ENCODE data around the gene GPC3. TPM values are rescaled to one million over a fixed set of nuclear protein-coding genes. Genes with fewer than 3 reads are reported as not detected.

The GPC3 gene
- total RNA-seq, 4 donors from 2014 or later, result 4.9 to 10.9 (median 9.2) TPM

- Histone ChIP-seq H3K27me3 (no peaks in the 10 kb centered on the region), H3K4me3 (no peak overlapping the region), H3K36me3 (no peaks in the 10 kb centered on the region), H3K9me3 (no peaks in the 10 kb centered on the region), H3K4me1 (no peaks in the 10 kb centered on the region), H3K27ac (no peak overlapping the region)
- no peak for DNase-seq (ENCODE audit: low spot score in 2 of 2)
- TF ChIP-seq POLR2A (IDR thresholded peaks at IDR 0.05) (no peak), EP300 (IDR thresholded peaks at IDR 0.05) (no peak), POLR2AphosphoS5 (IDR thresholded peaks at IDR 0.05) (no peak)
- TF ChIP-seq, protein P1, sequence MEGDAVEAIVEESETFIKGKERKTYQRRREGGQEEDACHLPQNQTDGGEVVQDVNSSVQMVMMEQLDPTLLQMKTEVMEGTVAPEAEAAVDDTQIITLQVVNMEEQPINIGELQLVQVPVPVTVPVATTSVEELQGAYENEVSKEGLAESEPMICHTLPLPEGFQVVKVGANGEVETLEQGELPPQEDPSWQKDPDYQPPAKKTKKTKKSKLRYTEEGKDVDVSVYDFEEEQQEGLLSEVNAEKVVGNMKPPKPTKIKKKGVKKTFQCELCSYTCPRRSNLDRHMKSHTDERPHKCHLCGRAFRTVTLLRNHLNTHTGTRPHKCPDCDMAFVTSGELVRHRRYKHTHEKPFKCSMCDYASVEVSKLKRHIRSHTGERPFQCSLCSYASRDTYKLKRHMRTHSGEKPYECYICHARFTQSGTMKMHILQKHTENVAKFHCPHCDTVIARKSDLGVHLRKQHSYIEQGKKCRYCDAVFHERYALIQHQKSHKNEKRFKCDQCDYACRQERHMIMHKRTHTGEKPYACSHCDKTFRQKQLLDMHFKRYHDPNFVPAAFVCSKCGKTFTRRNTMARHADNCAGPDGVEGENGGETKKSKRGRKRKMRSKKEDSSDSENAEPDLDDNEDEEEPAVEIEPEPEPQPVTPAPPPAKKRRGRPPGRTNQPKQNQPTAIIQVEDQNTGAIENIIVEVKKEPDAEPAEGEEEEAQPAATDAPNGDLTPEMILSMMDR (IDR thresholded peaks at IDR 0.05), result no peak
- 77% methylated on average over 4 of the region's 4 CpGs for WGBS
These were observed 104.4 kb downstream of the GPC3 start for GRCh38 chrX:133881007-133881406.

- no peaks in the 10 kb centered on the region for H3K9me3 ChIP-seq
These were observed 105.4 kb downstream of the GPC3 start for GRCh38 chrX:133880032-133880443.

GRCh38 chrX:133878710-133879109, 106.7 kb downstream of the GPC3 start:
- WGBS, result 73% methylated on average over 3 of the region's 3 CpGs
- Histone ChIP-seq H3K9me3 (no peaks in the 10 kb centered on the region), H3K36me3 (no peaks in the 10 kb centered on the region), H3K27ac (no peak overlapping the region), H3K27me3 (no peaks in the 10 kb centered on the region), H3K4me1 (no peaks in the 10 kb centered on the region), H3K4me3 (no peak overlapping the region)
- TF ChIP-seq POLR2A (IDR thresholded peaks at IDR 0.05) (no peak), EP300 (IDR thresholded peaks at IDR 0.05) (no peak), POLR2AphosphoS5 (IDR thresholded peaks at IDR 0.05) (no peak)
- TF ChIP-seq, protein P1 (IDR thresholded peaks at IDR 0.05), result no peak
- no peak for DNase-seq (ENCODE audit: low spot score in 2 of 2)

More at GRCh38 chrX:133880032-133880443, 105.4 kb downstream of the GPC3 start:
- Histone ChIP-seq H3K4me3 (no peak overlapping the region), H3K36me3 (no peaks in the 10 kb centered on the region), H3K4me1 (no peaks in the 10 kb centered on the region), H3K27ac (no peak overlapping the region), H3K27me3 (no peaks in the 10 kb centered on the region)
- 56% methylated on average over 4 of the region's 4 CpGs for WGBS
- TF ChIP-seq, protein P1 (IDR thresholded peaks at IDR 0.05), result no peak
- no peak for TF ChIP-seq POLR2A (IDR thresholded peaks at IDR 0.05)
- no peak for TF ChIP-seq POLR2AphosphoS5 (IDR thresholded peaks at IDR 0.05)
- no peak for TF ChIP-seq EP300 (IDR thresholded peaks at IDR 0.05)
- no peak for DNase-seq (ENCODE audit: low spot score in 2 of 2)

- TF ChIP-seq POLR2A (IDR thresholded peaks at IDR 0.05) (no peak), EP300 (IDR thresholded peaks at IDR 0.05) (no peak), POLR2AphosphoS5 (IDR thresholded peaks at IDR 0.05) (no peak)
- TF ChIP-seq, protein P1 (IDR thresholded peaks at IDR 0.05), result no peak
- no peaks in the 10 kb centered on the region for H3K36me3 ChIP-seq
- DNase-seq (ENCODE audit: low spot score in 2 of 2), result no peak
These were observed 108.7 kb downstream of the GPC3 start for GRCh38 chrX:133876646-133877045.

DNA sequence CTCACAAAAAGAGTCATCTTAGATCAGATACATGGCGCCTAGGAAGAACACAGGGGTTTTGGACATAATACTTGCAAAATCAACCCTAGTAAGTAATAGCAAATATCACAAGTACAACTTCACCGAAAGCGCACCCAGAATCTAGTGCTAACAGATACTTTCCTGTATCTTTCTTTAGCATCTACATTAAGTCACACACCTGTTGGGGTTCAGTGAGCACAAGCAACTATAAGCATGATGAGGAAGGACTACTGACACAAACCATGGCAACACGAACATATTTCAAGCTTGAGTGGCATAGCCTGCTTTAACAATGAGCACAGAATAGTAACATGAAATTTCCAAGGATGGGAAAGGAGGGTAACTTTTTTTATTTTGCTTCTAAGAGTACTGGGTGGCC, 116.1 kb downstream of the GPC3 start:
- H3K36me3 ChIP-seq, result no peaks in the 10 kb centered on the region
- DNase-seq (ENCODE audit: low spot score in 2 of 2), result no peak
- no peaks in the 10 kb centered on the region for H3K27me3 ChIP-seq
- TF ChIP-seq, protein P1 (IDR thresholded peaks at IDR 0.05), result no peak
- TF ChIP-seq POLR2AphosphoS5 (IDR thresholded peaks at IDR 0.05) (no peak), EP300 (IDR thresholded peaks at IDR 0.05) (no peak), POLR2A (IDR thresholded peaks at IDR 0.05) (no peak)
- H3K4me3 ChIP-seq, result no peak overlapping the region
- no peaks in the 10 kb centered on the region for H3K9me3 ChIP-seq
- no peaks in the 10 kb centered on the region for H3K4me1 ChIP-seq
- H3K27ac ChIP-seq, result no peak overlapping the region
- 83% methylated on average over 4 of the region's 4 CpGs for WGBS

More at GRCh38 chrX:133876646-133877045, 108.7 kb downstream of the GPC3 start:
- H3K4me3 ChIP-seq, result no peak overlapping the region
- H3K9me3 ChIP-seq, result no peaks in the 10 kb centered on the region
- H3K27me3 ChIP-seq, result no peaks in the 10 kb centered on the region
- no peaks in the 10 kb centered on the region for H3K4me1 ChIP-seq
- no peak overlapping the region for H3K27ac ChIP-seq

All from suprapubic skin (tissue), 4 donors.